Transverse colon (tissue), 4 donors: ENCODE measurements around the gene CLEC2D. TPM values are rescaled to one million over a fixed set of nuclear protein-coding genes. Genes with fewer than 3 reads are reported as not detected.
A peak's percentile ranks its signal among the peaks of the same experiment; 100 is the strongest.

ENCODE experiments used
- DNase-seq: peaks from one replicate; pipeline ENCODE4 v3.0.0-alpha.2; 2019
- H3K27ac ChIP-seq, 4 donors: fragments of 200-600 bp; sonication (generic); 2 replicates each; pipeline ENCODE4 v1.5.1; 2016 to 2018; ENCODE audit warnings: inconsistent platforms in 4 of 4
- H3K27me3 ChIP-seq: fragments of 200-600 bp; sonication (generic); 2 replicates; pipeline ENCODE4 v1.5.1; 2017; ENCODE audit warnings: inconsistent platforms
- H3K36me3 ChIP-seq, 4 donors: fragments of 200-600 bp; sonication (generic); 2 replicates each; pipeline ENCODE4 v1.5.1; 2017 to 2019; ENCODE audit warnings: inconsistent platforms in 4 of 4
- H3K4me1 ChIP-seq, 4 donors: fragments of 200-600 bp; sonication (generic); 2 replicates each; pipeline ENCODE4 v1.5.1; 2017 to 2020; ENCODE audit warnings: inconsistent platforms in 4 of 4
- H3K4me3 ChIP-seq, 4 donors: fragments of 200-600 bp; sonication (generic); 1 replicate in 1 of 4; 2 replicates in 3 of 4; pipeline versions ENCODE4 v1.5.1 to v1.6.1; 2017 to 2019; ENCODE audit warnings: inconsistent platforms in 4 of 4
- H3K9me3 ChIP-seq, 2 donors: fragments of 200-600 bp; sonication (generic); 2 replicates each; pipeline ENCODE4 v1.5.1; 2017 to 2019; ENCODE audit warnings: inconsistent platforms in 2 of 2
- CTCF ChIP-seq, 5 experiments: fragments of 200-600 bp in 3 of 5; fragments of 450-650 bp in 2 of 5; sonication (generic) in 3 of 5; IDR thresholded peaks; 1 replicate in 2 of 5; 2 replicates in 3 of 5; pipeline ENCODE4 v1.5.1; 2016 to 2017; ENCODE audit warnings: antibody characterized with exemption in 5 of 5, inconsistent platforms in 3 of 5, mild to moderate bottlenecking in 2 of 5, moderate library complexity in 1 of 5
- EP300 ChIP-seq: sonication (generic); formaldehyde crosslinking; IDR thresholded peaks from one replicate; pipeline ENCODE4 v1.6.1; 2017; ENCODE audit warnings: antibody characterized with exemption, low read depth
- POLR2A ChIP-seq: fragments of 450-650 bp; IDR thresholded peaks from one replicate; pipeline ENCODE4 v1.6.1; 2016; ENCODE audit warnings: antibody characterized with exemption, mild to moderate bottlenecking, moderate library complexity
- POLR2AphosphoS5 ChIP-seq, 3 donors: sonication (generic); formaldehyde crosslinking; IDR thresholded peaks; one replicate each; pipeline ENCODE4 v1.6.1; 2016; ENCODE audit warnings: antibody characterized with exemption in 3 of 3
- WGBS, 2 donors: methylation state at CpG; one replicate each; pipeline ENCODE4 v1.1.5; 2018; ENCODE audit warnings: low coverage in 1 of 2; 5-methylcytosine and 5-hydroxymethylcytosine counted together
- in situ Hi-C, 4 donors: fragments of 200-750 bp; cut with MboI; loops; one replicate each; pipeline versions ENCODE4 v1.15.0 to v1.15.1; 2017; ENCODE audit warnings: low sequenced_read_pairs in 3 of 4, low pct_ligation_motif_present in 1 of 4, low pct_unique_long_range_greater_than_20kb in 1 of 4
- intact Hi-C: fragments of 100-400 bp; cut with DNase I; formaldehyde crosslinking; loops from one replicate; pipeline ENCODE4 v1.15.1; 2023; ENCODE audit warnings: low total_unique reads
- total RNA-seq, 4 donors: library from RNA; depleted of rRNA; stranded (reverse); fragments of >200 nt; gene quantifications; one replicate each; pipeline ENCODE4 v1.1.0, GENCODE V29; 2016

Gene CLEC2D
- total RNA-seq, 4 donors from 2014 or later = 5.4 to 23.3 (median 9.3) TPM

GRCh38 chr12:9725213-9725870 lies 55.8 kb downstream of the CLEC2D start:
- no peak for DNase-seq

DNA sequence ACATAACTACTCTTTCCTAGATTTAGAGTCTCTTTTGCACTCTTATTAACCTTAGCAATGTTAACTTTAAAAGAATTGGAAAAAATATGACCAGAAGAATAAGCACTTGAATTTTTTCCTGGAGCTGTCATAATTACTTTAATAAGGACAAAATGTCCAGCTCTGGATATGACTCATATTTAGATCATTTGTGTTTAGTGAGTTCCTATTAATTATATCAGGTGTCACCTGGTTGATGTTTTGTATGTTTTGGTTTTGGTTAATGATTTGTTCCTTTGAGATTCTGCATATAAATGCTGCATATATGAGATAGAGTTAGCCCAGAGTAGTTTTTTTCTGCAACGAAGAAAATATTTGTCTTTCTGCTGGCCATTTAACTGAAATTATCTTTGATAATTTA lies 58.3 kb downstream of the CLEC2D start:
- DNase-seq = no peak
- Histone ChIP-seq H3K9me3 (no peaks in the 10 kb centered on the region), H3K36me3 (no peaks in the 10 kb centered on the region), H3K27ac (peak overlapping the region in 1 of 4 donors; percentile 53), H3K4me3 (no peak overlapping the region), H3K4me1 (no peaks in the 10 kb centered on the region), H3K27me3 (no peaks in the 10 kb centered on the region)
- in situ Hi-C loops = no loop called here
- intact Hi-C loops = no loop called here
- TF ChIP-seq EP300 (no peak), CTCF (IDR thresholded peaks at IDR 0.05) (no peak), POLR2A (no peak), POLR2AphosphoS5 (IDR thresholded peaks at IDR 0.05) (no peak)
- 72 to 75% methylated on average over 1 of the region's 1 CpG for WGBS, 2 donors

More at GRCh38 chr12:9725213-9725870, 55.8 kb downstream of the CLEC2D start:
- in situ Hi-C loops = no loop called here
- 74 to 80% methylated on average over 2 of the region's 2 CpGs for WGBS, 2 donors
- Histone ChIP-seq H3K4me3 (no peak overlapping the region), H3K9me3 (no peaks in the 10 kb centered on the region), H3K27me3 (no peaks in the 10 kb centered on the region), H3K27ac (peak overlapping the region in 1 of 4 donors; percentile 47), H3K4me1 (peaks cover 0 to 12% (median 1%) of the 10 kb centered on the region in 4 donors), H3K36me3 (no peaks in the 10 kb centered on the region)
- intact Hi-C loops = no loop called here
- TF ChIP-seq EP300 (no peak), POLR2A (no peak), CTCF (IDR thresholded peaks at IDR 0.05) (no peak), POLR2AphosphoS5 (IDR thresholded peaks at IDR 0.05) (no peak)

DNA sequence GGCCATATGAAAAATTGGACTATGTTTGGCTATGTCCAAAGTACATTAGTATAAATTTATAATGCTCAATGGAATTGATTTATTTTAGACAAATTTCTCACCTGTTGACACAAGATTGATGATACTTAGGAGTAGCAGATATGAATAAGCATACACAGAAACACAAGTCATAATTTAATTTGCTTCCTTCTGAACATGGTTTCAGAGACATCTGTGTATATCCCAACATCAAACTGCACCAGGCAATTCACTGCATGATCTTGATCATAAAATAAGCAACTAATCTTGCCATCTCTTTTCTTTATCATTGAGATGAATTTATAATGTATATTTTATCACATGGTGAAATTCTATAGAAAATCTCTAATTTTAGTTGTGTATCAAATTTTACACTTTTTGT lies 59.6 kb downstream of the CLEC2D start:
- DNase-seq = no peak
- H3K9me3 ChIP-seq = no peaks in the 10 kb centered on the region
- no peak for TF ChIP-seq POLR2A
- no peak for TF ChIP-seq POLR2AphosphoS5 (IDR thresholded peaks at IDR 0.05)
- no peak for TF ChIP-seq CTCF (IDR thresholded peaks at IDR 0.05)
- TF ChIP-seq EP300 = no peak
- H3K36me3 ChIP-seq = no peaks in the 10 kb centered on the region
- H3K4me1 ChIP-seq = no peaks in the 10 kb centered on the region
- in situ Hi-C loops = no loop called here
- intact Hi-C loops = no loop called here
- H3K27ac ChIP-seq = peak overlapping the region in 1 of 4 donors; percentile 53
- H3K27me3 ChIP-seq = no peaks in the 10 kb centered on the region
- no peak overlapping the region for H3K4me3 ChIP-seq

GRCh38 chr12:9730011-9730410 lies 60.5 kb downstream of the CLEC2D start:
- intact Hi-C loops = no loop called here
- no peak for DNase-seq
- 61 to 71% methylated on average over 3 of the region's 3 CpGs for WGBS, 2 donors

More at GRCh38 chr12:9730011-9730410, 60.5 kb downstream of the CLEC2D start:
- Histone ChIP-seq H3K4me1 (no peaks in the 10 kb centered on the region), H3K9me3 (no peaks in the 10 kb centered on the region), H3K27ac (peak overlapping the region in 1 of 4 donors; percentile 53), H3K4me3 (no peak overlapping the region), H3K27me3 (no peaks in the 10 kb centered on the region), H3K36me3 (no peaks in the 10 kb centered on the region)
- in situ Hi-C loops = no loop called here
- TF ChIP-seq POLR2AphosphoS5 (IDR thresholded peaks at IDR 0.05) = no peak
- TF ChIP-seq EP300 = no peak
- TF ChIP-seq CTCF (IDR thresholded peaks at IDR 0.05) = no peak
- TF ChIP-seq POLR2A = no peak
